Measurements from ENCODE around the gene RPL21. TPM values are rescaled to one million over a fixed set of nuclear protein-coding genes. Genes with fewer than 3 reads are reported as not detected.
A peak's percentile ranks its signal among the peaks of the same experiment; 100 is the strongest.

The RPL21 gene
- total RNA-seq, 1 donor from 2014 or later, result 2,072 TPM

GRCh38 chr13:27245610-27246009 lies 5.7 kb upstream of the RPL21 start:
- Mint-ChIP-seq H3K27me3 (ENCODE audit: insufficient read depth, low read depth) (no peaks in the 10 kb centered on the region), H3K4me3 (no peak overlapping the region), H3K36me3 (peaks cover 5% of the 10 kb centered on the region), H3K27ac (no peak overlapping the region), H3K4me1 (peaks cover 5% of the 10 kb centered on the region), H3K9me3 (no peaks in the 10 kb centered on the region)
- H3K4me2 ChIP-seq, result no peak overlapping the region
- no peak overlapping the region for H3K4me3 ChIP-seq
- peaks cover 7% of the 10 kb centered on the region for H3K4me1 ChIP-seq
- no peak overlapping the region for H3K9ac ChIP-seq
- H3K79me2 ChIP-seq (ENCODE audit: low read depth), result peaks cover 23% of the 10 kb centered on the region
- H3K9me3 ChIP-seq (ENCODE audit: low read depth), result no peaks in the 10 kb centered on the region
- H3K27me3 ChIP-seq, result no peaks in the 10 kb centered on the region
- TF ChIP-seq CTCF (IDR thresholded peaks at IDR 0.05) (no peak), EZH2phosphoT487 (IDR thresholded peaks at IDR 0.05) (no peak)
- peaks cover 8% of the 10 kb centered on the region for H4K20me1 ChIP-seq (ENCODE audit: low read depth)
- no peaks in the 10 kb centered on the region for H3K36me3 ChIP-seq
- DNase-seq (ENCODE audit: low spot score), result no peak
- no peaks in the 10 kb centered on the region for H3F3A ChIP-seq (ENCODE audit: low read depth)
- H3K27ac ChIP-seq, result no peak overlapping the region
- no peak overlapping the region for H2AFZ ChIP-seq (replicated peaks)

- H3K36me3 ChIP-seq, result peaks cover 7% of the 10 kb centered on the region
- Mint-ChIP-seq H3K27me3 (ENCODE audit: insufficient read depth, low read depth) (peaks cover 3% of the 10 kb centered on the region), H3K4me1 (peaks cover 27% of the 10 kb centered on the region), H3K4me3 (peak overlapping the region; percentile 99), H3K9me3 (no peaks in the 10 kb centered on the region), H3K36me3 (peaks cover 12% of the 10 kb centered on the region), H3K27ac (peak overlapping the region; percentile 98)
- no peak overlapping the region for H3K27ac ChIP-seq
- peak overlapping the region; percentile 96 for H3K4me2 ChIP-seq
- peak overlapping the region; percentile 80 for H3K4me3 ChIP-seq
- H3K9ac ChIP-seq, result peak overlapping the region; percentile 98
- H3K9me3 ChIP-seq (ENCODE audit: low read depth), result no peaks in the 10 kb centered on the region
- no peak for DNase-seq (ENCODE audit: low spot score)
- TF ChIP-seq EZH2 (IDR thresholded peaks at IDR 0.05) (peak; percentile 46), EZH2phosphoT487 (IDR thresholded peaks at IDR 0.05) (no peak)
- peaks cover 73% of the 10 kb centered on the region for H3K79me2 ChIP-seq (ENCODE audit: low read depth)
- no peaks in the 10 kb centered on the region for H3K27me3 ChIP-seq
- peaks cover 31% of the 10 kb centered on the region for H3F3A ChIP-seq (ENCODE audit: low read depth)
- H2AFZ ChIP-seq (replicated peaks), result peak overlapping the region; percentile 96
- H4K20me1 ChIP-seq (ENCODE audit: low read depth), result peaks cover 39% of the 10 kb centered on the region
- H3K4me1 ChIP-seq, result peaks cover 22% of the 10 kb centered on the region
Measured at GRCh38 chr13:27250833-27251165, 559 bp upstream of the RPL21 start.

- peak overlapping the region; percentile 98 for H3K9ac ChIP-seq
- TF ChIP-seq EZH2 (IDR thresholded peaks at IDR 0.05) (no peak), CTCF (IDR thresholded peaks at IDR 0.05) (no peak), EZH2phosphoT487 (IDR thresholded peaks at IDR 0.05) (no peak)
- no peaks in the 10 kb centered on the region for H3K27me3 ChIP-seq
- Mint-ChIP-seq H3K9me3 (no peaks in the 10 kb centered on the region), H3K4me3 (peak overlapping the region; percentile 99), H3K27ac (peak overlapping the region; percentile 98), H3K27me3 (ENCODE audit: insufficient read depth, low read depth) (peaks cover 3% of the 10 kb centered on the region), H3K4me1 (peaks cover 27% of the 10 kb centered on the region), H3K36me3 (peaks cover 16% of the 10 kb centered on the region)
- H3K36me3 ChIP-seq, result peaks cover 12% of the 10 kb centered on the region
- H3K79me2 ChIP-seq (ENCODE audit: low read depth), result peaks cover 87% of the 10 kb centered on the region
- no peak overlapping the region for H2AFZ ChIP-seq (replicated peaks)
- H3K9me3 ChIP-seq (ENCODE audit: low read depth), result no peaks in the 10 kb centered on the region
- peaks cover 44% of the 10 kb centered on the region for H4K20me1 ChIP-seq (ENCODE audit: low read depth)
- peak overlapping the region; percentile 80 for H3K4me3 ChIP-seq
- peaks cover 22% of the 10 kb centered on the region for H3K4me1 ChIP-seq
- peaks cover 39% of the 10 kb centered on the region for H3F3A ChIP-seq (ENCODE audit: low read depth)
- DNase-seq (ENCODE audit: low spot score), result no peak
- H3K4me2 ChIP-seq, result peak overlapping the region; percentile 96
- no peak overlapping the region for H3K27ac ChIP-seq
Measured at GRCh38 chr13:27252467-27252866, 1.1 kb downstream of the RPL21 start.

GRCh38 chr13:27257233-27257568 lies 5.8 kb downstream of the RPL21 start:
- H3K79me2 ChIP-seq (ENCODE audit: low read depth), result peaks cover 65% of the 10 kb centered on the region
- peaks cover 13% of the 10 kb centered on the region for H3K36me3 ChIP-seq
- H3F3A ChIP-seq (ENCODE audit: low read depth), result peaks cover 79% of the 10 kb centered on the region
- H2AFZ ChIP-seq (replicated peaks), result no peak overlapping the region
- Mint-ChIP-seq H3K4me3 (no peak overlapping the region), H3K9me3 (no peaks in the 10 kb centered on the region), H3K4me1 (peaks cover 21% of the 10 kb centered on the region), H3K36me3 (peaks cover 21% of the 10 kb centered on the region), H3K27me3 (ENCODE audit: insufficient read depth, low read depth) (peaks cover 2% of the 10 kb centered on the region), H3K27ac (no peak overlapping the region)
- H3K27ac ChIP-seq, result no peak overlapping the region
- no peak overlapping the region for H3K4me2 ChIP-seq
- no peak overlapping the region for H3K4me3 ChIP-seq
- no peak overlapping the region for H3K9ac ChIP-seq
- H3K27me3 ChIP-seq, result no peaks in the 10 kb centered on the region
- no peak for TF ChIP-seq EZH2phosphoT487 (IDR thresholded peaks at IDR 0.05)
- no peak for TF ChIP-seq CTCF (IDR thresholded peaks at IDR 0.05)
- no peak for TF ChIP-seq EZH2 (IDR thresholded peaks at IDR 0.05)
- H3K9me3 ChIP-seq (ENCODE audit: low read depth), result no peaks in the 10 kb centered on the region
- DNase-seq (ENCODE audit: low spot score), result no peak
- peaks cover 15% of the 10 kb centered on the region for H3K4me1 ChIP-seq
- peaks cover 69% of the 10 kb centered on the region for H4K20me1 ChIP-seq (ENCODE audit: low read depth)

All from neural progenitor cell (in vitro differentiated cells).